HFF-Myc (cell line): ENCODE measurements around the gene ZNF407.

ENCODE experiments used
- DNase-seq: peaks from one replicate; pipeline ENCODE4 v3.0.0-alpha.2; 2011; ENCODE audit warnings: low read depth; ENCODE audit errors: extremely low read depth
- H3K4me3 ChIP-seq: replicated peaks from 2 replicates; pipeline ENCODE4 v1.5.1; 2011; ENCODE audit warnings: low read depth, mild to moderate bottlenecking, control low read depth, low read length
- TF ChIP-seq, protein P1 (sequence below): IDR thresholded peaks from 2 replicates; pipeline ENCODE4 v1.5.1; 2012; ENCODE audit warnings: mild to moderate bottlenecking, low read depth, low read length, control low read depth; ENCODE audit errors: missing control alignments

Gene ZNF407

DNA sequence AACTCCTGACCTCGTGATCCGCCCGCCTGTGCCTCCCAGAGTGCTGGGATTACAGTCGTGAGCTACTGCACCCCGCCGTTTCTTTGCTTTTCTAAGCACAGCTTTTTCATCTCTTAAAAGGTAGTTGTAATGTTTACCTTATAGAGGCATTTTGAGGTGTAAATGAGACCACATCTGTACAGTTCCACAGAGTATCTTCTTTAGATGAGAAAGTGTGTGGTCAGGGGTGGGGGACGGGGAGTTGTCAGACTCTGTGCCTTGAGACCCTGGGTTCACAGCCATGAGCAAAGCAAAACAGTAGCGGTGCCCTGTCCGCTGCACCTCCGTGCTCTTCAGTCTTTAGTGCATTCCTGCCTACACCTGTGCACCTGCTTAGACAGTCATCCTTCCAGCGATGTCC lies 251.6 kb downstream of the ZNF407 start:
- DNase-seq = no peak
- TF ChIP-seq, protein P1, sequence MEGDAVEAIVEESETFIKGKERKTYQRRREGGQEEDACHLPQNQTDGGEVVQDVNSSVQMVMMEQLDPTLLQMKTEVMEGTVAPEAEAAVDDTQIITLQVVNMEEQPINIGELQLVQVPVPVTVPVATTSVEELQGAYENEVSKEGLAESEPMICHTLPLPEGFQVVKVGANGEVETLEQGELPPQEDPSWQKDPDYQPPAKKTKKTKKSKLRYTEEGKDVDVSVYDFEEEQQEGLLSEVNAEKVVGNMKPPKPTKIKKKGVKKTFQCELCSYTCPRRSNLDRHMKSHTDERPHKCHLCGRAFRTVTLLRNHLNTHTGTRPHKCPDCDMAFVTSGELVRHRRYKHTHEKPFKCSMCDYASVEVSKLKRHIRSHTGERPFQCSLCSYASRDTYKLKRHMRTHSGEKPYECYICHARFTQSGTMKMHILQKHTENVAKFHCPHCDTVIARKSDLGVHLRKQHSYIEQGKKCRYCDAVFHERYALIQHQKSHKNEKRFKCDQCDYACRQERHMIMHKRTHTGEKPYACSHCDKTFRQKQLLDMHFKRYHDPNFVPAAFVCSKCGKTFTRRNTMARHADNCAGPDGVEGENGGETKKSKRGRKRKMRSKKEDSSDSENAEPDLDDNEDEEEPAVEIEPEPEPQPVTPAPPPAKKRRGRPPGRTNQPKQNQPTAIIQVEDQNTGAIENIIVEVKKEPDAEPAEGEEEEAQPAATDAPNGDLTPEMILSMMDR = no peak
- no peak overlapping the region for H3K4me3 ChIP-seq

DNA sequence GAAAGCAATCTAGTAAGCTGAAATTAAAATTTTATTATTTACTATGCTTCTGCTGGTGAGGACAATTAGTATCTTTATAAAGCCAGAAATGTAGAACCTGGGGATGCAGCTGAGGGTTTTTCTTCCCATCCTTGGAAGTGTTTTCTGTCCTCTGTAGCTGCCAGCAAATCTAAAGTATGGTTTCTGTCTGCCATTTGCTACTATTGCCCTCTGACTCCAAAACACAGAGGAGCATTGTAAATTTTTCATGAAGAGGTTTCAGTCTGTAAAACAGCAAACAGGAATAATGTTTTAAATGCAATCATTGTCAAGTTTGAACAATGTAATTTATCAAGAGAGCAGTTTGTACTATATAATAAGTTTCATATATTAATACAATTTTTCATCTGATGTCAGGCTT lies 258.8 kb downstream of the ZNF407 start:
- DNase-seq = no peak
- TF ChIP-seq, protein P1 = no peak
- H3K4me3 ChIP-seq = no peak overlapping the region

DNA sequence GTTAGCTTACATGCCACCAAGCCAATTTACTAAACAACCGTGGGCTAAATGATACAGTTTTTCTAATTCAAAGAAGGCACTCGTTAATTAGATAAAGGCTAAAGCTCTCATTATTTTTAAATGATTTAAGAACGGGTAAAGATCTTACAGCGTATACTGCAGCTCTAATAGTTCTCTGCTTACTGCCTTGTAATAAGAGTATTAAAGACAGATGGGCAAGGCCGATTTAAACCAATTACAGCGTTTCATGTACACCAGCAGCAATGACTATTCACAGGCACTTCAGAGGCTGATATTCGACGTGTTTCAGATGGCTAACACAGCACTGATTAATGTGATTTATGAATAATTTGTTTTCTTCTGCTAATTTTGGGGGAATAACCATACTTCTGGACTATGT lies 259.3 kb downstream of the ZNF407 start:
- no peak overlapping the region for H3K4me3 ChIP-seq
- no peak for DNase-seq
- TF ChIP-seq, protein P1 = no peak

DNA sequence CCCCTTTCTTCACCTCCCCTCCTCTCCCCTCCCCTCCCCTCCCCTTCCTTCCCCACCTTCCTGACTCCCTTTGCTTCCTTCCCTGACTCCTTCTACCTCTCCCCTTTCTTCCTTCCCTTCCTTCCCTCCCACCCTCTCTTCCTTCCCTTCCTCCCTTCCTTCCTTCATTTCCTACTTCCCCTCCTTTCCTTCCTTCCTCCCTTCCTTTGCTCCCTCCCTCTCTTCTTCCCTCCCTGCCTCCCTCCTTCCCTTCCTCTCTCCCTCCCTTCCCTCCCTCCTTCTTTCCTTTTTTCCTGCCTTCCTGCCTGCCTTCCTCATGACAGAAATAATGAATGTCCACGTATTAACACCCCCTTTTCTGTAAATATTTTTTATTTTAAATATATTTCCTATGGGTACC lies 260.2 kb downstream of the ZNF407 start:
- TF ChIP-seq, protein P1 = no peak
- no peak for DNase-seq

DNA sequence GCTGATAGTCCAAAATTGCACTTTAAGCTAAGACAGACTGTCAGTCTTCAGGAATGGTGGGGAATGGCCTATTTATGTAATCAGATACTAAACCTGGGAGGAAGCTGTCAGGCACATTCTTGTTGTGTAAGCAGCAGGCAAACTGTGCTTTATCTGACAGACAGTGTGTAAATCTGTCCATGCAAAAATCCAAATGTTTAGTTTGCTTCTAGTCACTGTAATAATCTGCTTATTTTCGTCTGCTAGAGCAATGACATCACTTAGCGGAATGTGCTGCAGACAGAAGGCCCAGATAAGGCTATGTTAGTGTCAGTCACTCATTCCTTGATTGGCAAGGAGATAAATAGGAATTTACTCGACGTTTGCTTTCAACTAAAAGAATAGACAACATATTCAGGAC lies 263.5 kb downstream of the ZNF407 start:
- H3K4me3 ChIP-seq = no peak overlapping the region
- TF ChIP-seq, protein P1 = no peak
- DNase-seq = no peak

More for the DNA sequence above, 260.2 kb downstream of the ZNF407 start:
- no peak overlapping the region for H3K4me3 ChIP-seq

DNA sequence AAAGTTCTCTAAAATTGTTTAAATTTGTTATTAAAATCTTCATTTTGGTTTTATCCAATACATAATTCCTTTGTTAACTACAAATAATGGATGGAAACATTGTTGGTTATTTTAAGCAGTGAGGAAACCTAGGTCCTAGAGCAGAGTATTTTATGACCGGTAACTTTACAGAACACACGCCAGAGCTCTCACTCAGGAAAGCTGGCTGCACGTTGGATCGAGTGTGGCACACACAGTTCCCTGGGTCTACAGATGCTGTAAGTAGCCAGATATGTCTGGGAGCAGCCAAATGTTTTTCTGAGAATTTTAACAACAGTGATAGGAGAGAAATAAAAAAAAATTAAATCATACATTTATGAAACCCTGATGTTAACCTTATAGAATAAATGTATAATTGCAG lies 264.4 kb downstream of the ZNF407 start:
- TF ChIP-seq, protein P1 = no peak
- no peak overlapping the region for H3K4me3 ChIP-seq
- DNase-seq = no peak

DNA sequence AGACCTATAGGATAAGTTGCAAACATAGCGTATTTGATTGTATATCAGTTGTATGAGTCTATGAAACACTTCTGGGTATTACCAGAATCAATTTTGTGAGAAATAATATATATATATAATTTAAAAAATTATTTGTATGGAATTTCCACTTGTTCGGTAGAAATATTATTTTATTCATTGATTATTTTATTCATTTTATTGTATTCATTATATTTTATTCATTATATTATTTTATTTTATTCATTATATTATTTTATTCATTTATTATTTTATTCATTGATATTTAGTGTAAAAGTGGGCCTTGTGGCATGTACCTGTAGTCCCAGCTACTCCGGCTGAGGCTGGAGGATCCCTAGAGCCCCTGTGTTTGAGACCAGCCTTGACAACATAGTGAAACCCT lies 268.9 kb downstream of the ZNF407 start:
- TF ChIP-seq, protein P1 = no peak
- no peak for DNase-seq
- H3K4me3 ChIP-seq = no peak overlapping the region
